ENCODE results near the gene RPL13. TPM values are rescaled to one million over a fixed set of nuclear protein-coding genes. Genes with fewer than 3 reads are reported as not detected.

The RPL13 gene
- total RNA-seq (2022; extraction: Qiagen RNA extraction; ENCODE audit: low read depth), result 3,635 to 4,439 TPM (median 4,294 TPM) in 5 replicates

GRCh38 chr16:89560378-89561141 is at the start of gene RPL13:
RPL13 (plus strand) TSS chr16:89560682; CDS start chr16:89560960, 278 bp downstream.

DNA sequence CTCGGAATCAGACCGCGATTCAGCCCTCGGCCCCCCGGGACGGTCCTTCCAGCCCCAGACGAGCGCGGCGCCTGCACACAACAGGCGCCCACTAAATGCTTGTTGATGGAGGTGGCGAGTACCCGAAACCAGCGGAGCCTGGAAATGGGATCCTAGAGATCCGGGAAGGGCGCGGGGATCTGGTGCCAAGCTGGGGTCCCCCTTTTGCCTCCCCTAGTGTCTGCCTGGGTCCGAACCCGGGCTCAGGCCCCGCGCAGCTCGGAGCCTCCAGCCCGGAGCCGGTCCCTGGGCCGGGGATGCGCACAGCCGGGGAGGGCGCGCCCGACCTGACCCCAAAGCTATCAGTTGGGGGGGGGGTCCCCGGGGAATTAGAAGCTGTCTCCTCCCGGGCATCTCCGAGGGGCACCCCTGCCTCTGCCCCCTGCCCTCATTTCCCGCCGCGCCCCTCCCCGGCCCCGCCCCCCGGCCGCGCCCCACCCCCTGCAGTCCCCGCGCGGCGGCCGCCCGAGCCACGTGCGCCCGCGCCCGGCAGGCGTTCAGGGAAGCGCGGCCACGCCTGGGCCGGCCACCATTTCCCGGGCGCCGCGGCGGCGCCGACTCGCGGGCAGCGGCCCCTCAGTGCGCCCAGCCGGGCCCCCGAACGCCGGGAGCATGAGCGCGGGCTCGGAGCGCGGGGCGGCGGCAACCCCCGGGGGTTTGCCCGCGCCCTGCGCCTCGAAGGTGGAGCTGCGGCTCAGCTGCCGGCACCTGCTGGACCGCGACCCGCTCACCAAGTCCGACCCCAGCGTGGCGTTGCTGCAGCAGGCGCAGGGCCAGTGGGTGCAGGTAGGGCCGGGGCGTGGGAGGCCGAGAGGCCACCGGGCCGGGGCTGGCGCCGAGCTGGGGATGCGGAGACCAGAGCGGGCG is 15.0 kb downstream of the RPL13 start, which contains the start of gene CPNE7:
CPNE7 (plus strand) TSS at position 512 of the 906 bp plus-strand sequence; CDS start at position 652, 140 bp downstream.

GRCh38 chr16:89613231-89613953 is 52.9 kb downstream of the RPL13 start, which contains the start of gene DPEP1:
DPEP1 (plus strand) TSS chr16:89613642; CDS start chr16:89630411, 16,769 bp downstream.

Other genes with a start within 250 kb of the RPL13 start
- 91.8 to 122 TPM (median 119 TPM) in 5 replicates for gene ANKRD11, start 70.1 kb upstream of the RPL13 start, total RNA-seq (2022; extraction: Qiagen RNA extraction; ENCODE audit: low read depth)
- gene SPG7, start 52.3 kb upstream of the RPL13 start, total RNA-seq (2022; extraction: Qiagen RNA extraction; ENCODE audit: low read depth), result 98.9 to 113 TPM (median 104 TPM) in 5 replicates
- gene CPNE7, start 15.1 kb downstream of the RPL13 start, total RNA-seq (2022; extraction: Qiagen RNA extraction; ENCODE audit: low read depth), result 58.4 to 79.5 TPM (median 75.2 TPM) in 5 replicates
- gene DPEP1, start 53.0 kb downstream of the RPL13 start, total RNA-seq (2022; extraction: Qiagen RNA extraction; ENCODE audit: low read depth), result 0.87 to 2.3 TPM (median 1.2 TPM) in 5 replicates
- 93.1 to 112 TPM (median 95.7 TPM) in 5 replicates for gene CHMP1A, start 97.0 kb downstream of the RPL13 start, total RNA-seq (2022; extraction: Qiagen RNA extraction; ENCODE audit: low read depth)
- gene SPATA33, start 97.2 kb downstream of the RPL13 start, total RNA-seq (2022; extraction: Qiagen RNA extraction; ENCODE audit: low read depth), result 14.4 to 18.4 TPM (median 17.0 TPM) in 5 replicates
- gene CDK10, start 126.0 kb downstream of the RPL13 start, total RNA-seq (2022; extraction: Qiagen RNA extraction; ENCODE audit: low read depth), result 37.1 to 79.5 TPM (median 45.3 TPM) in 5 replicates
- gene SPATA2L, start 141.0 kb downstream of the RPL13 start, total RNA-seq (2022; extraction: Qiagen RNA extraction; ENCODE audit: low read depth), result 9.7 to 12.5 TPM (median 11.6 TPM) in 5 replicates
- 4.0 to 5.2 TPM (median 4.8 TPM) in 5 replicates for gene VPS9D1, start 160.2 kb downstream of the RPL13 start, total RNA-seq (2022; extraction: Qiagen RNA extraction; ENCODE audit: low read depth)
- gene ZNF276, start 160.9 kb downstream of the RPL13 start, total RNA-seq (2022; extraction: Qiagen RNA extraction; ENCODE audit: low read depth), result 17.4 to 22.3 TPM (median 19.0 TPM) in 5 replicates